Measurements from ENCODE around the gene TRIM37.
"Not testable (repeated sequence)": the region's sequence is repeated elsewhere in the genome, so short reads cannot be mapped to it uniquely, and the experiment has no call there.

Gene TRIM37

DNA sequence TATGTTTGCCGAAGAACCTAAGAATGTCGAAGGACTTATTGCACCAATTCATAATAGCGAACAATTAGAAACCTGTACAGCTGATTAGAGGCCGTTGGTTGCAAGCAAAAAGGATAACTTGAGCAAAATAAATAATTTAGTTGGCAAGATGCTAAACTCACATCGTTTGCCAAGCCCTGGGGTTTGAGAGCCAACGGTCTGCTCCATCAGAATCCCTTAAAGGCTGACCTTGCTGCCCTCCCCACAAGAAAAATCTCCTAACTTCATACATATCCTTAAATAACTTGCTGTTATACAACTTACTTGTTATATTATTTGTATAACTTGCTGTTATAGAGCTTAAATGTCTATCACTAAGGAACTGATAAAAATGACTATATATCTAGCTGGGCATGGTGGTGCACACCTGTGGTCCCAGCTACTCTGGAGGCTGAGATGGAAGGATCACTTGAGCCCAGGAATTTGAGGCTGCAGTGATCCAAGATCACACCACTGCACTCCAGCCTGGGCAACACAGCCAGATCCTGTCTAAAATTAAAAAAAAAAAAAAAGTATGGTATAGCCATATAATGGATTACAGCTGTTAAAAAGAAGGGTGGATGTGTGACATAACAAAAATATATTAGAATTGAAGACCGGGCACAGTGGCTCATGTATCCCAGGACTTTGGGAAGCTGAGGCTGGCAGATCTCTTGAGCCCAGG lies 1.9 kb upstream of the TRIM37 start:
- DNase-seq: no peak

- no peak for DNase-seq
Measured at GRCh38 chr17:59107306-59107670, 608 bp upstream of the TRIM37 start.

- peak; percentile 72 to 75 for DNase-seq
Measured at GRCh38 chr17:59105852-59106462, 723 bp downstream of the TRIM37 start.

DNA sequence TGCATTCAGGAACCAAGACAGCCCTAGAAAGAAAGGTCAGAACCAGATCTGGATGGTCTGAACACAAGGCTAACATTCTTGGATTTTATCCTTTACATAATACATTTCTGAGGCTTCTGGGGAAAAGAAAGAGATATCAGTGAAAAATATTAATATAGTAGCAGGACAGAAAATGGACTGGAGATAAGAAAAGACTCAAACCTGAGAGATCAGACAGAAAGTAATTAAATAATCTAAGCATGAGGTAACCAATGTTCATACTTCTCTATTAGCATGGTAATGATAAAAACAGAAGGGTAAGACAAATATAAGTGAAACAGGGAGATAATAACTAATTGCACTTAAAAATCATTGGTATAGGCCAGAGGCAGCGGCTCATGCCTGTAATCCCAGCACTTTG lies 5.5 kb downstream of the TRIM37 start:
- no peak for DNase-seq

GRCh38 chr17:59097876-59098275 lies 8.8 kb downstream of the TRIM37 start:
- no peak for DNase-seq

DNA sequence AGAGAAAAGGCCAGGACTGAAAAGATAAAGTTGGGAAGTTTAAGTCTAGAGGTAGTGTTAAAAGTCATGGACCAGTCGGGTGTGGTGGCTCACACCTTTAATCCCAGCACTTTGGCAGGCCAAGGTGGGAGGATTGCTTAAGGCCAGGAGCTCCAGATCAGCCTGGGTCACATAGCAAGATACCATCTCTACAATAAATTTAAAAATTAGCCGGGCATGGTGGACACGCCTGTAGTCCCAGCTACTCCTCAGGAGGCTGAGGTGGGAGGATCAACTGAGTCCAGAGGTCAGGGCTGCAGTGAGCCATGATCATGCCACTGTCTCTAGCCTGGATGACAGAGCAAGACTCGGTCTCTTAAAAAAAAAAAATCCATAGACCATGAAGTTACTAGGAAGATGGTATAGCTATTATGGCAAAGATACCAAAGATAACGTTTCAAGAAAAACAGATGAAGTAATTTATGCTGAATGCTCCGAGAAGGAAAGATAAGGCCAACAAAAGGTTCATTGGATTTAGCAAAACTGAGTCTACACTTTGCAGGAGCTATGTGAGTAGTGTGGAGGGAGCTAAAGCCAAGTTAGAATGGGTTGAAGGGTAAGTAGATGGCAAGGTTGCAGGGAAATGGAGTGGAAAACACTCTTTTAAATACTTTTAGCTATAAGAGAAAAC lies 11.7 kb downstream of the TRIM37 start:
- no peak for DNase-seq

DNA sequence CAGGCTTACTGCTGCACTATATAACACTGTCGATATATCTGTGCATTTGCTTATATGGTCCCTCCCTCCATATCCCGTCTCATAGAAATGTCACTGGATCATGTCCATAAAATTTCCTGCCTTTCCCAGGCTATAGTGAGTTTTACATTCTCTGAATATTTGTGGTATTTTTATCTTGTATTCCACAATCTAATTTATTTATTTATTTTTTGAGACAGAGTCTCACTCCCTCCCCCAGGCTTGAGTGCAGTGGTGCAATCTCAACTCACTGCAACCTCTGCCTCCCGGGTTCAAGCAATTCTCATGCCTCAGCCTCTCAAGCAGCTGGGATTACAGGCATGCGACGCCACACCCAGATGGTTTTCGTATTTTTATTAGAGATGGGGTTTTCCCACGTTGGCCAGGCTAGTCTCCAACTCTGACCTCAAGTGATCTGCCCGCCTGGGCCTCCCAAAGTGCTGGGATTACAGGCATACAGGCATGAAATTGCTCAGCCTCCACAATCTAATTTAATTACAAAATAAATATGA lies 12.9 kb downstream of the TRIM37 start:
- no peak for DNase-seq

DNA sequence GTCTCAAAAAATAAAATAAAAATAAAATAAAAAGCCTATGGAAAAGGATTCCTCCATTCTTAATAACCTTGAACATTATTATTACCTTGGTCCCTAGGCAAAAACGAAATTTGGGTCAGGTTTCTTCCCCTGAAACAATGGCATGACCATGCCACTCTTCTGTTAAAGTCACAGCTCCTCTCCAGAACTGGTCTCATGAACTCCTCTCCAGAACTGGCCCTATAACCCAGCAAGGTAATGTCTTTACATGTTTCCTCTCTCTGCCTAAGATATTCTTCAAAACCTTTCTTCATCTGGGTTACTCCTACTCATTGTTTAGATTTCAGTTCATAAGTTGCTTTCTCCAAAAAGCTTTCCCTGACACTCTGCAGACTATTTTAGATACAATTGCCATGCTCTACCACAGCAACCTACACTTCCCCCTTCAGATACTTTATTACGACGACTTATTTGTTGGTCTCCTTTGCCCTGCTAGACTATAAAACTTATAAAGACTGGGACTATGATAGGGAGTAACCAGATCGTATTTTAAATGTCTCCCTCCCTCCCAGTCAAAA lies 13.5 kb downstream of the TRIM37 start:
- no peak for DNase-seq

DNA sequence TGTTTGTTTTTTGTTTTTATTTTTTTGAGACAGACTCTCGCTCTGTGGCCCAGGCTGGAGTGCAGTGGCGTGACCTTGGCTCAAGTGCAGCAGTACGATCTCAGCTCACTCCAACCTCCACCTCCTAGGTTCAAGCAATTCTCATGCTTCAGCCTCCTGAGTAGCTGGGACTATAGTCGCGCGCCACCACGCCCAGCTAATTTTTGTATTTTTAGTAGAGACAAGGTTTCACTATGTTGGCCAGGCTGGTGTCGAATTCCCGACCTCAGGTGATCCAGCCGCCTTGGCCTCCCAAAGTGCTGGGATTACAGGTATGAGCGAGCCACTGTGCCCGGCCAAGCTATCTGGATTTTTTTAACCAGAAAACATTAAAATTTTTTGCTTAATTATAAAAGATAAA lies 16.1 kb downstream of the TRIM37 start:
- DNase-seq: not testable (repeated sequence)

GRCh38 chr17:59084154-59084553 lies 22.5 kb downstream of the TRIM37 start:
- DNase-seq: no peak

DNA sequence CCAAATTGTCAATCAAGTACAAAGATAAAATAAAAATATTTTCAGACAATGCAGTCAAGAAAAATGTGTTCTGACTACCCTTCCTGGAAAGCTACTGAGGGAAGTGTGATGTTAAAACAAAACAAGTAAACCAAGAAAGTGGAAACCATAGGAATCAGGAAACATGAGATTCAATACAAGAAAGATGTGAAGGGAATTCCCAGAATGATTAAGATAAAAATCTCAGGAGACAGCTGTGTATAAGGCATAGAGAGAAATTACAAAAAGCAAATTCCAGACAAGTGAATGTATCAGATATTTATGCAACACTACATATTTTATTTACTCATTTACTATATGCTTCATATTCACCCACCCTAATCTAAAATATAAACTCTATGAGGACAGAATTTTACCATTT lies 32.2 kb downstream of the TRIM37 start:
- DNase-seq: no peak

DNA sequence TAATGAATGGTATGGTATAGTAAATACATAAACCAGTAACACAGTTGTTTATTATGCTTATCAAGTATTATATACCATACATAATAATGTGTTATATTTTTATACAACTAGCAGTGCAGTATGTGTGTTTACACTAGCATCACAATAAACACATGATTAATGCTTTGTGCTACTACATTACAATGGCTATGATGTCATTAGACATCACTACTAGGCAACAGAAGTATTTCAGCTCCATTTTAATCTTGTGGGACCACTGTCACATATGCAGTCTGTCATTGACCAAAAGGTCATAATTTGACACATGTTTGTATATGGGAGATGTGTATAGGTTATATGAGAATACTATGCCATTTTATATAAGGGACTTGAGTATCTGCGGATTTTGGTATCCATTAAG lies 32.7 kb downstream of the TRIM37 start:
- DNase-seq: no peak

- DNase-seq: no peak
Measured at GRCh38 chr17:59069856-59070255, 36.8 kb downstream of the TRIM37 start.

DNA sequence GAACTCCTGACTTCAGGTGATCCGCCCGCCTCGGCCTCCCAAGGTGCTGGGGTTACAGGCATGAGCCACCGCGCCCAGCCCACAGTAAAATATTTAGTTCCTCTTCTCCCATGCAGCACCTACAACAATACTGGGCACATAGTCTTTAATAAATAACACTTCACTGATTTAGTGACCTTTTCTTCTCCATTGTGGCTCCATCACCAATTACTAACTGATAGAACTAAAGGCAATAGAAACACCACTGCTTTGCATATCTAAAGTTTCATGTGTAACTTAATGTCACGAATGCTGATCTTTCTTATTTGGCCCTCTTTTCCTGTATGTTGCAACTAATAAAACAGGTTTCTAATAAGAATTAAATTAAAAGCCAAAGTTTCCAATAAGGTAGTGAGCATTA lies 38.9 kb downstream of the TRIM37 start:
- DNase-seq: no peak

DNA sequence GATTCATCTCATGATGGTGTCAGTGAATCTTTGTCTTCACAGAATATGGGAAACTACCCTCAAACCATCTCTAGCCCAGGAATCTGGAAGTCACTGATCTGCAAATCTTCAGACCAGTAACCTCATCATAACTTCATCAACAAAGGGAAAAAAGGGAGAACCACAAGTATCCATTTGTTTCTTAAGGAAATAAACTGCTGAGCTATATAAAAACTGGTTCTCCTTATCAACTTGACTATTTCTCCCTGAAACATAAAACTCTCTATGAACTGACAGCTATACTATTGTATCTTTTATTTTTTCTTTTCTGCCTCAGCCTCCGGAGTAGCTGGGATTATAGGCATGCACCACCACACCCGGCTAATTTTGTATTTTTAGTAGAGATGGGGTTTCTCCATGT lies 39.3 kb downstream of the TRIM37 start:
- no peak for DNase-seq

GRCh38 chr17:59062509-59062908 lies 44.2 kb downstream of the TRIM37 start:
- no peak for DNase-seq

GRCh38 chr17:59056857-59057256 lies 49.8 kb downstream of the TRIM37 start:
- no peak for DNase-seq

- DNase-seq: no peak
Measured at GRCh38 chr17:59049798-59050197, 56.9 kb downstream of the TRIM37 start.

DNA sequence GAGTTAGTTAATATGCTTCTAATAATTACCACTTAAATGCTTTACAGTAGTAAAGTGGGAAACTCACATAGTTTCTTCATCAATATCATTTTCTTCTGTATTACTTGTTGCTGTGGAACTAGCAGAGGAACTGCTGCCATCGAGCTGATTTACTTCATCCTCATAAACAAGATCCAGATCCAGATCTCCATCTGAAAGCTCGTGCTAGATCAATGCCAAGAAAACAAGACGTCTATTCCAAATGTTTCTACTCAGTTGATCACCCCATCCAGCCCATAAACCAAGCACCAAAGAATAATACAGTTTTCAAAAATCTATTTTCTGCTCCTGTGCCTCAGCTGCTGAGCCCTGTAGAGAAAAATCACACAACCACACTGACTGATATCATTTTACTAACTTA lies 59.1 kb downstream of the TRIM37 start:
- DNase-seq: no peak

DNA sequence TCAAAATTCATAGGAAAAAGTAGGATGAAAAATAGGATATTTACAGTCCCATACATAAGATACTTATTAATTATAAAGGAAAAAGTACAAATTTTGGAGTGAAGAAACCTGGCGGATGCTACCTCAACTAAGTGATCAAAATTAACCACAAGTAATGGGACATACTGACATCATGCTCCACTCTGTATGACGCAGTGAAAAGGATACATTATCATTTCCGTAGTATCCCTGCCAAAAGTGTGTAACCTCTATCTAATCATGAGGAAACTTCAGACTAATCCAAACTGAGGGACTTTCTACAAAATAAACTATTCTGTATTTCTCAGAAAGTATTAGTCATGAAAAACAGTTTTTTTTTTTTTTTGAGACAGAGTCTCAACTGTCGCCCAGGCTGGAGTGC lies 60.5 kb downstream of the TRIM37 start:
- DNase-seq: no peak

DNA sequence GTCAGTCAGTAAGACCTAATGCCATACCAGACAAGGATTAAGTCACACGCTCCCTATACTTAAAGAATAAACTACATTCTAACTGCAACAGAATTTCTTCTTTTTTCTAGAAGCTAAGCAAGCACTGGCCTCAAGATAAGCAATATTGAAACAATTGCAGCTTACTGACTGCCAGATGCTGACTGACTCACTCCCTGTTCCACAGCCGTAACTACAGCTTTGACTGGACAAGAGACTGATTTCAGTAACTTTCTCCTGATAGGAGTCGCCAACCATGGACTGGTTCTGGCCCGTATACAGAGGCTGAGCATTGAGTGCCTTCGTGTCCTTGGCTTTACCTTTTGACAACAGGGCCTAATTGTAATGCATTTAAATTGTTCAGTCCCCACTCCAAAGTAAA lies 67.9 kb downstream of the TRIM37 start:
- DNase-seq: peak in 1 of 2 donors; percentile 5

DNA sequence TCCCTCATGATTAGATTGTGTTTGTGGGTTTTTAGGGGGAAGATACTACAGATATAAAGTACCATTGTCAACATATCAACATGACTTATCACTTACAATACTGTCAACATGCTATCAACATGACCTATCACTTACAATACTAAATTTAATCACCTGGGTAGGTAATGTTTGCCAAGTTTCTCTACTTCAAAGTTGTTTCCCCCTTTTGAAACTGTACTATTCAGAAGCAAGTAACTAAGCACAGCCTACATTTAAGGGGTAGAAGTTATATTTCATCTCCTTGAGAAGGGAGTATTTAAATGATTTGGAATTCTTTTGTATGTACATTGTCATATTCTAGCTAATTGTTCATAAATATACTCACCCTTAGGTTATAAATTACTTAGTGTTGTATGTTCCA lies 68.7 kb downstream of the TRIM37 start:
- DNase-seq: no peak

DNA sequence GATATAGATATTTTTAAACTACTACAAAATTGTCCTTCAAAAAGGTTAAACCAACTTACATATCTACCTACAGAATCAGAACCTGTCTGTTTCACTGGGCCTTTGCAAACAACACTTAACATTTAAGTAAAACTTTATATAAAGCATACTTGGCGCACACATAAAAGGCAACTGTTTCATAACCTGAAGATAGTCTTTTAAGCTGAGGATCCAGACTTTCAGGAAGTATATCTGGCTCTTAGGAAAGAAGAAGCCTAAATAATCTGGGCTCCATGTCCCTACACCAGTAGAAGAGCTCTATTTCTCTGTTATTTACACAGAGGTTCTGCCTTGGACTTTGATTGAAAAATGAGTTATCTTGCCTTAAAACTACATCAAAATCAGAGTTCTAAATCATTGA lies 75.9 kb downstream of the TRIM37 start:
- DNase-seq: no peak

- no peak for DNase-seq
Measured at GRCh38 chr17:59028328-59028727, 78.4 kb downstream of the TRIM37 start.
